Endothelial cell of umbilical vein (primary cell): ENCODE measurements around the gene CTDP1. TPM values are rescaled to one million over a fixed set of nuclear protein-coding genes. Genes with fewer than 3 reads are reported as not detected.

Source experiments
- BruUV-seq: library from RNA; stranded (reverse); fragments of 400-500 nt; replicated peaks from 2 replicates; lab custom pipeline; 2021; lab: Mats Ljungman, UMichigan
- CTCF ChIA-PET: fragments of 300-600, 350-600 bp; sonication (Branson Sonifier 250); formaldehyde crosslinking; loops from one replicate; lab custom pipeline; 2021; ENCODE audit warnings: antibody characterized with exemption, inconsistent platforms; lab: Charles Lee
- POLR2A ChIA-PET: fragments of 300-600, 350-600 bp; sonication (Branson Sonifier 250); formaldehyde crosslinking; loops from one replicate; lab custom pipeline; 2021; ENCODE audit warnings: antibody characterized with exemption, inconsistent platforms; lab: Charles Lee
- DNase-seq: peaks from one replicate; pipeline ENCODE4 v3.0.0-alpha.2; 2011; ENCODE audit warnings: low read depth, low spot score
- FAIRE-seq: peaks from 2 replicates; lab custom pipeline; 2011; peaks lifted over from hg19 to GRCh38; lab: Jason Lieb, UNC
- H2AFZ ChIP-seq: 2 replicates; pipeline ENCODE4 v1.6.0; 2012; ENCODE audit warnings: low read depth, low read length, control low read depth, inconsistent platforms
- H3K27ac ChIP-seq: 2 replicates; pipeline ENCODE4 v1.5.1; 2011; ENCODE audit warnings: low read depth, mild to moderate bottlenecking, control low read depth, low read length, moderate library complexity; ENCODE audit not compliant: insufficient read depth
- H3K27me3 ChIP-seq, 2 experiments: 2 replicates each; pipeline versions ENCODE4 v1.6.0 to v1.6.1; 2011; ENCODE audit warnings: low read length in 2 of 2, mixed read lengths in 1 of 2; ENCODE audit not compliant: control insufficient read depth in 2 of 2, insufficient read depth in 2 of 2
- H3K36me3 ChIP-seq, 2 experiments: 2 replicates in 1 of 2; 3 replicates in 1 of 2; pipeline ENCODE4 v1.5.1; 2011; ENCODE audit warnings: low read length in 2 of 2, mild to moderate bottlenecking in 1 of 2, moderate library complexity in 1 of 2; ENCODE audit not compliant: control insufficient read depth in 2 of 2, insufficient read depth in 2 of 2; ENCODE audit errors: extremely low read depth in 1 of 2
- H3K4me1 ChIP-seq: 3 replicates; pipeline ENCODE4 v1.5.1; 2011; ENCODE audit warnings: mild to moderate bottlenecking, low read length; ENCODE audit not compliant: control insufficient read depth, insufficient read depth; ENCODE audit errors: extremely low read depth
- H3K4me2 ChIP-seq: 2 replicates; pipeline ENCODE4 v1.6.1; 2011; ENCODE audit warnings: low read length, control low read depth, mixed read lengths; ENCODE audit not compliant: insufficient read depth
- H3K4me3 ChIP-seq, 3 experiments: fragments of 200-600 bp in 1 of 3; sonication (generic), shearing (Covaris generic) in 1 of 3; replicated peaks in 1 of 3; 2 replicates each; pipeline ENCODE4 v1.5.1; 2011 to 2016; ENCODE audit warnings: control low read depth in 3 of 3, low read length in 3 of 3, mild to moderate bottlenecking in 2 of 3, inconsistent platforms in 1 of 3, low read depth in 1 of 3, moderate library complexity in 1 of 3; ENCODE audit not compliant: insufficient read depth in 1 of 3
- H3K79me2 ChIP-seq: 2 replicates; pipeline ENCODE4 v1.6.0; 2012; ENCODE audit warnings: low read length, inconsistent platforms; ENCODE audit not compliant: control insufficient read depth, insufficient read depth
- H3K9ac ChIP-seq: replicated peaks from 2 replicates; pipeline ENCODE3; 2011; ENCODE audit warnings: low read length, control low read depth; ENCODE audit not compliant: insufficient read depth; ENCODE audit errors: extremely low read depth
- H3K9me1 ChIP-seq: replicated peaks from 3 replicates; pipeline ENCODE4 v1.6.0; 2011; ENCODE audit warnings: mild to moderate bottlenecking, low read length; ENCODE audit not compliant: control insufficient read depth, insufficient read depth; ENCODE audit errors: extremely low read depth
- H3K9me3 ChIP-seq: replicated peaks from 2 replicates; pipeline ENCODE4 v1.5.1; 2012; ENCODE audit warnings: low read length, inconsistent platforms; ENCODE audit not compliant: control insufficient read depth, insufficient read depth
- H4K20me1 ChIP-seq: replicated peaks from 2 replicates; pipeline ENCODE3; 2011; ENCODE audit warnings: mild to moderate bottlenecking, low read length; ENCODE audit not compliant: control insufficient read depth, insufficient read depth; ENCODE audit errors: extremely low read depth
- EZH2 ChIP-seq: IDR thresholded peaks from 2 replicates; pipeline ENCODE4 v1.6.1; 2012; ENCODE audit warnings: borderline replicate concordance, low read depth, mild to moderate bottlenecking, moderate library complexity, low read length, inconsistent platforms; ENCODE audit not compliant: severe bottlenecking
- FOS ChIP-seq: IDR thresholded peaks from 2 replicates; pipeline ENCODE4 v1.6.1; 2011; ENCODE audit warnings: mild to moderate bottlenecking, low read length, moderate library complexity, borderline replicate concordance; ENCODE audit not compliant: insufficient read depth
- GATA2 ChIP-seq: IDR thresholded peaks from 2 replicates; pipeline ENCODE4 v1.7.0; 2011; ENCODE audit warnings: low read depth, mild to moderate bottlenecking, moderate library complexity, mixed read lengths, low read length; ENCODE audit not compliant: insufficient read length, insufficient read depth
- JUN ChIP-seq: IDR thresholded peaks from 2 replicates; pipeline ENCODE4 v1.6.1; 2011; ENCODE audit warnings: borderline replicate concordance, low read depth; ENCODE audit not compliant: insufficient read length, insufficient read depth
- MYC ChIP-seq: IDR thresholded peaks from one replicate; pipeline ENCODE4 v1.6.1; 2011; ENCODE audit warnings: mild to moderate bottlenecking, low read depth, low read length
- POLR2A ChIP-seq: IDR thresholded peaks from 2 replicates; pipeline ENCODE4 v1.6.1; 2012; ENCODE audit warnings: low read depth, mild to moderate bottlenecking, control low read depth, low read length
- POLR2AphosphoS5 ChIP-seq: IDR thresholded peaks from 2 replicates; pipeline ENCODE4 v1.6.1; 2012; ENCODE audit warnings: low read depth, mild to moderate bottlenecking, control low read depth, low read length, moderate library complexity; ENCODE audit not compliant: insufficient read depth
- dilution Hi-C: fragments of 300-500 bp; cut with MboI; formaldehyde crosslinking; loops from one replicate; pipeline ENCODE4 v1.15.0; 2019; ENCODE audit warnings: low sequenced_read_pairs; ENCODE audit not compliant: extremely low pct_ligation_motif_present
- intact Hi-C: fragments of 100-400 bp; cut with micrococcal nuclease; formaldehyde crosslinking; loops from one replicate; pipeline ENCODE4 v1.10.0; 2022
- polyA plus RNA-seq, 4 experiments: library from polyadenylated mRNA; depleted of rRNA in 3 of 4; stranded (reverse) in 3 of 4; unstranded in 1 of 4; fragments of >200 nt; gene quantifications; 2 replicates each; pipeline versions ENCODE4 v1.2.1 to v1.2.3, GENCODE V29; 2011 to 2012; ENCODE audit warnings: missing spikeins in 1 of 4
- total RNA-seq: library from RNA; stranded (reverse); gene quantifications from 2 replicates; pipeline ENCODE4 v1.2.3, GENCODE V29; 2021
- TF ChIP-seq, protein P1 (sequence below), 2 donors: IDR thresholded peaks; 1 replicate in 1 of 2; 2 replicates in 1 of 2; pipeline ENCODE4 v1.5.1; 2011; ENCODE audit warnings: low read length in 2 of 2, mild to moderate bottlenecking in 2 of 2, moderate library complexity in 2 of 2, control low read depth in 1 of 2, inconsistent platforms in 1 of 2, low read depth in 1 of 2; ENCODE audit not compliant: insufficient read depth in 1 of 2; ENCODE audit errors: extremely low read depth in 1 of 2
- TF ChIP-seq, protein P2 (sequence below): IDR thresholded peaks from 2 replicates; pipeline ENCODE4 v1.6.1; 2011; ENCODE audit not compliant: insufficient read depth, insufficient read length

Gene CTDP1
- total and polyA plus RNA-seq, 2 donors (not counting 3 experiments of a cell fraction or from before 2014, with no cell fraction given): 15.3 to 27.6 TPM

DNA sequence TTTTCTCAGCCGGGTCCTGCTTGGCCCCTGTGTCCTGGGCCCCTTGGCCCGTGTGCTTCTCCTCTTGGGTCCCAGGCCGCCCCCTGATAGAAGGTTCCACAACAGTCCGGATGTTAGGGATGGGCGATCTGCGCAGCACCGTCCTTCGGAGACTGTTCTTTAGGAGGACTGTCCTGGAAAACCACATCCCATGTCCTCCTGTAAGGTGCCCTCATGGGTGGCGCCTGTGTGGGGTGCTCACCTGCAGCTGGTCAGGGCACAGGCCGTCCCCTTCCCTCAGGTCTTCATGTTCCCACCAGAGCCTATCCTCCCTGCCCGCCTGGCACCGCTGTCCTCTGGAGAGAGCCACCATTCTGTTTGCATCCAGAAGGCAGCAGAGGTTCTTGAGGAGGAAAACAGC is 50.0 kb downstream of the CTDP1 start:
- CTCF ChIA-PET: no interaction called here
- no peaks in the 10 kb centered on the region for H4K20me1 ChIP-seq
- DNase-seq (no peak), FAIRE-seq (no peak)
- TF ChIP-seq FOS (no peak), EZH2 (no peak), GATA2 (no peak), POLR2AphosphoS5 (no peak), MYC (no peak), JUN (no peak), POLR2A (no peak)
- TF ChIP-seq, protein P1, sequence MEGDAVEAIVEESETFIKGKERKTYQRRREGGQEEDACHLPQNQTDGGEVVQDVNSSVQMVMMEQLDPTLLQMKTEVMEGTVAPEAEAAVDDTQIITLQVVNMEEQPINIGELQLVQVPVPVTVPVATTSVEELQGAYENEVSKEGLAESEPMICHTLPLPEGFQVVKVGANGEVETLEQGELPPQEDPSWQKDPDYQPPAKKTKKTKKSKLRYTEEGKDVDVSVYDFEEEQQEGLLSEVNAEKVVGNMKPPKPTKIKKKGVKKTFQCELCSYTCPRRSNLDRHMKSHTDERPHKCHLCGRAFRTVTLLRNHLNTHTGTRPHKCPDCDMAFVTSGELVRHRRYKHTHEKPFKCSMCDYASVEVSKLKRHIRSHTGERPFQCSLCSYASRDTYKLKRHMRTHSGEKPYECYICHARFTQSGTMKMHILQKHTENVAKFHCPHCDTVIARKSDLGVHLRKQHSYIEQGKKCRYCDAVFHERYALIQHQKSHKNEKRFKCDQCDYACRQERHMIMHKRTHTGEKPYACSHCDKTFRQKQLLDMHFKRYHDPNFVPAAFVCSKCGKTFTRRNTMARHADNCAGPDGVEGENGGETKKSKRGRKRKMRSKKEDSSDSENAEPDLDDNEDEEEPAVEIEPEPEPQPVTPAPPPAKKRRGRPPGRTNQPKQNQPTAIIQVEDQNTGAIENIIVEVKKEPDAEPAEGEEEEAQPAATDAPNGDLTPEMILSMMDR (IDR thresholded peaks at IDR 0.05; ENCODE audit: extremely low read depth in 1 of 2, insufficient read depth in 1 of 2, low read depth in 1 of 2, low read length in 2 of 2): no peak
- TF ChIP-seq, protein P2, sequence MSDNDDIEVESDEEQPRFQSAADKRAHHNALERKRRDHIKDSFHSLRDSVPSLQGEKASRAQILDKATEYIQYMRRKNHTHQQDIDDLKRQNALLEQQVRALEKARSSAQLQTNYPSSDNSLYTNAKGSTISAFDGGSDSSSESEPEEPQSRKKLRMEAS: no peak
- no peak overlapping the region for H3K9ac ChIP-seq
- peaks cover 2% of the 10 kb centered on the region for H3K79me2 ChIP-seq
- no peak overlapping the region for H2AFZ ChIP-seq
- BruUV-seq: no TSS peak
- POLR2A ChIA-PET: no interaction called here
- intact Hi-C loops: no loop called here
- H3K27ac ChIP-seq: no peak overlapping the region
- no peak overlapping the region for H3K4me2 ChIP-seq
- no peaks in the 10 kb centered on the region for H3K9me1 ChIP-seq
- no peaks in the 10 kb centered on the region for H3K27me3 ChIP-seq
- H3K9me3 ChIP-seq: no peaks in the 10 kb centered on the region
- H3K36me3 ChIP-seq: peaks cover 5 to 23% of the 10 kb centered on the region in 2 experiments
- H3K4me3 ChIP-seq: no peak overlapping the region
- dilution Hi-C loops: no loop called here
- H3K4me1 ChIP-seq: no peaks in the 10 kb centered on the region
